ENCODE results near the gene SLK.
A peak's percentile ranks its signal among the peaks of the same experiment; 100 is the strongest.

The SLK gene

GRCh38 chr10:104049504-104050250, 82.7 kb downstream of the SLK start:
- no peaks in the 10 kb centered on the region for H3K36me3 ChIP-seq (ENCODE audit: control insufficient read depth in 1 of 2, insufficient read depth in 2 of 2, low read length in 2 of 2)
- H3K14ac ChIP-seq (ENCODE audit: low read length) = no peak overlapping the region
- H3K9me3 ChIP-seq (ENCODE audit: insufficient read depth, low read depth, low read length) = no peaks in the 10 kb centered on the region
- WGBS (ENCODE audit: extremely low coverage, insufficient coverage, insufficient read length) = no CpG with 5 or more reads among the region's 8 CpGs
- no peaks in the 10 kb centered on the region for H3K79me1 ChIP-seq (ENCODE audit: low read length)
- H3K18ac ChIP-seq (ENCODE audit: low read length) = no peak overlapping the region
- H2AFZ ChIP-seq (ENCODE audit: insufficient read depth, low read length, poor library complexity) = no peak overlapping the region
- no peak overlapping the region for H3K27ac ChIP-seq (ENCODE audit: low read depth, low read length)
- H3K27me3 ChIP-seq (ENCODE audit: insufficient read depth, low read length) = no peaks in the 10 kb centered on the region
- no peaks in the 10 kb centered on the region for H3K4me1 ChIP-seq (ENCODE audit: control insufficient read depth in 1 of 2, insufficient read depth in 2 of 2, low read length in 2 of 2)
- no peak overlapping the region for H4K91ac ChIP-seq (ENCODE audit: low read depth, low read length)
- H3K4me3 ChIP-seq (ENCODE audit: low read depth, low read length) = no peak overlapping the region
- no peak overlapping the region for H2BK120ac ChIP-seq (ENCODE audit: insufficient read depth, low read length, poor library complexity)
- no peak overlapping the region for H2AK5ac ChIP-seq (ENCODE audit: low read length)
- no peak overlapping the region for H3K4me2 ChIP-seq (ENCODE audit: low read length)
- H2BK12ac ChIP-seq (ENCODE audit: low read length) = no peak overlapping the region
- no peak for DNase-seq
- no peak overlapping the region for H4K8ac ChIP-seq (ENCODE audit: low read depth, low read length)
- H3K9ac ChIP-seq (ENCODE audit: low read length) = no peak overlapping the region
- no peaks in the 10 kb centered on the region for H3K79me2 ChIP-seq (ENCODE audit: control insufficient read depth, insufficient read depth, low read length, poor library complexity)
- H2BK5ac ChIP-seq (ENCODE audit: low read depth, low read length, poor library complexity) = no peak overlapping the region
- H3K4ac ChIP-seq (ENCODE audit: low read depth, low read length) = no peak overlapping the region
- no peak overlapping the region for H4K12ac ChIP-seq (ENCODE audit: low read depth, low read length)
- H3K23ac ChIP-seq (ENCODE audit: low read length) = no peak overlapping the region

GRCh38 chr10:104052431-104052830, 85.5 kb downstream of the SLK start:
- H4K91ac ChIP-seq (ENCODE audit: low read depth, low read length) = no peak overlapping the region
- H3K4me3 ChIP-seq (ENCODE audit: low read depth, low read length) = no peak overlapping the region
- H2AK5ac ChIP-seq (ENCODE audit: low read length) = no peak overlapping the region
- no peak overlapping the region for H4K12ac ChIP-seq (ENCODE audit: low read depth, low read length)
- H2BK12ac ChIP-seq (ENCODE audit: low read length) = no peak overlapping the region
- no peak overlapping the region for H2BK120ac ChIP-seq (ENCODE audit: insufficient read depth, low read length, poor library complexity)
- no peaks in the 10 kb centered on the region for H3K79me2 ChIP-seq (ENCODE audit: control insufficient read depth, insufficient read depth, low read length, poor library complexity)
- no peaks in the 10 kb centered on the region for H3K27me3 ChIP-seq (ENCODE audit: insufficient read depth, low read length)
- H3K36me3 ChIP-seq (ENCODE audit: control insufficient read depth in 1 of 2, insufficient read depth in 2 of 2, low read length in 2 of 2) = no peaks in the 10 kb centered on the region
- no peak overlapping the region for H3K23ac ChIP-seq (ENCODE audit: low read length)
- H3K14ac ChIP-seq (ENCODE audit: low read length) = no peak overlapping the region
- no peak overlapping the region for H4K8ac ChIP-seq (ENCODE audit: low read depth, low read length)
- no peak overlapping the region for H3K9ac ChIP-seq (ENCODE audit: low read length)
- H2BK5ac ChIP-seq (ENCODE audit: low read depth, low read length, poor library complexity) = no peak overlapping the region
- no peak overlapping the region for H3K4me2 ChIP-seq (ENCODE audit: low read length)
- no peaks in the 10 kb centered on the region for H3K9me3 ChIP-seq (ENCODE audit: insufficient read depth, low read depth, low read length)
- no peak for DNase-seq
- no CpG with 5 or more reads among the region's 2 CpGs for WGBS (ENCODE audit: extremely low coverage, insufficient coverage, insufficient read length)
- no peak overlapping the region for H3K4ac ChIP-seq (ENCODE audit: low read depth, low read length)
- no peak overlapping the region for H3K18ac ChIP-seq (ENCODE audit: low read length)
- H3K4me1 ChIP-seq (ENCODE audit: control insufficient read depth in 1 of 2, insufficient read depth in 2 of 2, low read length in 2 of 2) = no peaks in the 10 kb centered on the region
- H3K79me1 ChIP-seq (ENCODE audit: low read length) = no peaks in the 10 kb centered on the region
- no peak overlapping the region for H2AFZ ChIP-seq (ENCODE audit: insufficient read depth, low read length, poor library complexity)
- no peak overlapping the region for H3K27ac ChIP-seq (ENCODE audit: low read depth, low read length)

GRCh38 chr10:104053201-104053600, 86.3 kb downstream of the SLK start:
- no peak overlapping the region for H2BK12ac ChIP-seq (ENCODE audit: low read length)
- H3K9me3 ChIP-seq (ENCODE audit: insufficient read depth, low read depth, low read length) = no peaks in the 10 kb centered on the region
- no peak overlapping the region for H2BK120ac ChIP-seq (ENCODE audit: insufficient read depth, low read length, poor library complexity)
- no peaks in the 10 kb centered on the region for H3K36me3 ChIP-seq (ENCODE audit: control insufficient read depth in 1 of 2, insufficient read depth in 2 of 2, low read length in 2 of 2)
- H2AFZ ChIP-seq (ENCODE audit: insufficient read depth, low read length, poor library complexity) = no peak overlapping the region
- H4K12ac ChIP-seq (ENCODE audit: low read depth, low read length) = no peak overlapping the region
- H3K79me1 ChIP-seq (ENCODE audit: low read length) = no peaks in the 10 kb centered on the region
- H3K79me2 ChIP-seq (ENCODE audit: control insufficient read depth, insufficient read depth, low read length, poor library complexity) = no peaks in the 10 kb centered on the region
- no peak overlapping the region for H2BK5ac ChIP-seq (ENCODE audit: low read depth, low read length, poor library complexity)
- H3K23ac ChIP-seq (ENCODE audit: low read length) = no peak overlapping the region
- no peak overlapping the region for H3K27ac ChIP-seq (ENCODE audit: low read depth, low read length)
- no peaks in the 10 kb centered on the region for H3K27me3 ChIP-seq (ENCODE audit: insufficient read depth, low read length)
- DNase-seq = no peak
- H3K4me1 ChIP-seq (ENCODE audit: control insufficient read depth in 1 of 2, insufficient read depth in 2 of 2, low read length in 2 of 2) = no peaks in the 10 kb centered on the region
- H4K8ac ChIP-seq (ENCODE audit: low read depth, low read length) = no peak overlapping the region
- no peak overlapping the region for H3K9ac ChIP-seq (ENCODE audit: low read length)
- no peak overlapping the region for H3K18ac ChIP-seq (ENCODE audit: low read length)
- H3K14ac ChIP-seq (ENCODE audit: low read length) = no peak overlapping the region
- H4K91ac ChIP-seq (ENCODE audit: low read depth, low read length) = no peak overlapping the region
- H3K4me2 ChIP-seq (ENCODE audit: low read length) = no peak overlapping the region
- H3K4ac ChIP-seq (ENCODE audit: low read depth, low read length) = no peak overlapping the region
- no CpG with 5 or more reads among the region's 4 CpGs for WGBS (ENCODE audit: extremely low coverage, insufficient coverage, insufficient read length)
- no peak overlapping the region for H2AK5ac ChIP-seq (ENCODE audit: low read length)
- H3K4me3 ChIP-seq (ENCODE audit: low read depth, low read length) = no peak overlapping the region

GRCh38 chr10:104054430-104054829, 87.5 kb downstream of the SLK start:
- Histone ChIP-seq H3K23ac (ENCODE audit: low read length) (no peak overlapping the region), H3K27me3 (ENCODE audit: insufficient read depth, low read length) (no peaks in the 10 kb centered on the region), H4K91ac (ENCODE audit: low read depth, low read length) (no peak overlapping the region), H2BK5ac (ENCODE audit: low read depth, low read length, poor library complexity) (no peak overlapping the region), H3K4me2 (ENCODE audit: low read length) (no peak overlapping the region), H3K4me3 (ENCODE audit: low read depth, low read length) (no peak overlapping the region), H3K18ac (ENCODE audit: low read length) (no peak overlapping the region), H3K27ac (ENCODE audit: low read depth, low read length) (no peak overlapping the region), H2AFZ (ENCODE audit: insufficient read depth, low read length, poor library complexity) (no peak overlapping the region), H3K14ac (ENCODE audit: low read length) (no peak overlapping the region), H2BK120ac (ENCODE audit: insufficient read depth, low read length, poor library complexity) (no peak overlapping the region), H3K9ac (ENCODE audit: low read length) (no peak overlapping the region), H3K79me2 (ENCODE audit: control insufficient read depth, insufficient read depth, low read length, poor library complexity) (no peaks in the 10 kb centered on the region), H3K4me1 (ENCODE audit: control insufficient read depth in 1 of 2, insufficient read depth in 2 of 2, low read length in 2 of 2) (no peaks in the 10 kb centered on the region), H4K8ac (ENCODE audit: low read depth, low read length) (no peak overlapping the region), H3K4ac (ENCODE audit: low read depth, low read length) (no peak overlapping the region), H4K12ac (ENCODE audit: low read depth, low read length) (no peak overlapping the region), H3K36me3 (ENCODE audit: control insufficient read depth in 1 of 2, insufficient read depth in 2 of 2, low read length in 2 of 2) (no peaks in the 10 kb centered on the region), H2BK12ac (ENCODE audit: low read length) (no peak overlapping the region), H2AK5ac (ENCODE audit: low read length) (no peak overlapping the region), H3K9me3 (ENCODE audit: insufficient read depth, low read depth, low read length) (no peaks in the 10 kb centered on the region), H3K79me1 (ENCODE audit: low read length) (no peaks in the 10 kb centered on the region)
- WGBS (ENCODE audit: extremely low coverage, insufficient coverage, insufficient read length) = no CpG with 5 or more reads among the region's 8 CpGs
- peak; percentile 48 to 54 for DNase-seq

All from trophoblast cell (in vitro differentiated cells and primary cell).